HEK293T (cell line): ENCODE measurements around the gene MEGF8.

Experiments used
- LEF1 ChIP-seq: fragments of 450-650 bp; IDR thresholded peaks from 2 replicates; pipeline ENCODE4 v1.6.1; 2017; ENCODE audit warnings: mild to moderate bottlenecking, borderline replicate concordance
- SP1 ChIP-seq: fragments of 450-650 bp; IDR thresholded peaks from 2 replicates; pipeline ENCODE4 v1.6.1; 2017

GRCh38 chr19:42276284-42276683, 49.2 kb upstream of the MEGF8 start:
- TF ChIP-seq LEF1: no peak
- no peak for TF ChIP-seq SP1
